HCEC 1CT (cell line): ENCODE data around the gene MBTPS1.

Experiments used
- DNase-seq: peaks from one replicate; pipeline ENCODE4 v3.0.0-alpha.2; 2017

Gene MBTPS1

GRCh38 chr16:84095466-84095865 is 21.3 kb downstream of the MBTPS1 start:
- no peak for DNase-seq

- DNase-seq = no peak
These were observed 22.9 kb downstream of the MBTPS1 start for GRCh38 chr16:84093879-84094270.

- DNase-seq = no peak
These were observed 23.4 kb downstream of the MBTPS1 start for GRCh38 chr16:84093120-84093878.

GRCh38 chr16:84091460-84091859 is 25.3 kb downstream of the MBTPS1 start:
- DNase-seq = no peak

GRCh38 chr16:84090211-84090610 is 26.5 kb downstream of the MBTPS1 start:
- DNase-seq = no peak

GRCh38 chr16:84088695-84089395 is 27.9 kb downstream of the MBTPS1 start:
- no peak for DNase-seq

GRCh38 chr16:84087466-84088151 is 29.1 kb downstream of the MBTPS1 start:
- no peak for DNase-seq

GRCh38 chr16:84087001-84087400 is 29.7 kb downstream of the MBTPS1 start:
- DNase-seq = no peak

GRCh38 chr16:84086341-84086740 is 30.4 kb downstream of the MBTPS1 start:
- DNase-seq = no peak

- no peak for DNase-seq
These were observed 31.0 kb downstream of the MBTPS1 start for GRCh38 chr16:84085773-84086172.

- DNase-seq = no peak
These were observed 31.5 kb downstream of the MBTPS1 start for GRCh38 chr16:84085271-84085667.

- DNase-seq = peak; percentile 47
These were observed 32.0 kb downstream of the MBTPS1 start for GRCh38 chr16:84084570-84085270.

- no peak for DNase-seq
These were observed 33.7 kb downstream of the MBTPS1 start for GRCh38 chr16:84082835-84083569.

GRCh38 chr16:84082110-84082509 is 34.6 kb downstream of the MBTPS1 start:
- DNase-seq = no peak

- no peak for DNase-seq
These were observed 35.2 kb downstream of the MBTPS1 start for GRCh38 chr16:84081446-84081989.

GRCh38 chr16:84080813-84081212 is 35.9 kb downstream of the MBTPS1 start:
- DNase-seq = no peak

- no peak for DNase-seq
These were observed 36.4 kb downstream of the MBTPS1 start for GRCh38 chr16:84080378-84080777.

- no peak for DNase-seq
These were observed 37.1 kb downstream of the MBTPS1 start for GRCh38 chr16:84079664-84080063.

- no peak for DNase-seq
These were observed 41.4 kb downstream of the MBTPS1 start for GRCh38 chr16:84075376-84075775.

- DNase-seq = no peak
These were observed 42.0 kb downstream of the MBTPS1 start for GRCh38 chr16:84074721-84075120.

- DNase-seq = no peak
These were observed 44.7 kb downstream of the MBTPS1 start for GRCh38 chr16:84072014-84072413.

- DNase-seq = no peak
These were observed 45.6 kb downstream of the MBTPS1 start for GRCh38 chr16:84071121-84071520.
